ENCODE measurements around the gene KCNJ2.

KCNJ2 gene

DNA sequence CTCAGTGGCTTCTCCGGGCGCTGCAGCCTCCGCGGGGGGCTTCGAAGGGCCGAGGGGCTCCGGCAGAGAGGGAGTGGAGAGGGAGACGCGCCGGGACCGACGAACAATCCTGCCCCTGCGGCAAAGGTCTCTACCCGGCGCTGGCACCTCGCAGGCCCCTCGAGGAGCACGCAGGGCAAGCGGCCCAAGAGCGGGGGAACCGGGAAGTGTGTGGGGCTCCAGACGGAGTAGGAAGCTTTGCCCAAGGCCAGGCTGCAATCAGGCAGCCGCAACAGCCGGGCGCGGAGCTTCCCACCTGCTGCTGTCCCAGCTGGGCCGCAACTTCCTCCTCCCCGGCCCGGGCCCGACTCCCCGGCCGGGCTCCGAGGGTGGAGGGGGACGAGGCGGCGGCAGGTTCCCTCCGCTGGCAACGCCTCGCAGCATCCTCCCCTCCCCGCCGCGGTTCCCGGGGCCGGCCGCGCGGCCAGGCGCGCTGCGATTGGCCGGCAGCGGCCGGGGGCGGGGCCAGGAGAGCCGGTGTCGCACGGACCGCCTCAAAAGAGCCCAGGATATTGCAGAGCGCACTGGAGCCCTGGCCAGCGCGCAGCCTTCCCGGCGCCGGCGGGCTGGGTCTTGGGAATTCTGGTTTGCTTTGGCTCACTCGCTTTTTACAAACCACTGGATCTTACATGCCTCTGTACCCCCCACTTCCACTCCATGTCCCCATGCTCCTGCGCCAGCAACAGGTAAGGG, at the start of gene KCNJ2:
Gene KCNJ2, plus strand, starts transcription at position 556 of the 732 bp plus-strand sequence. CDS start 5,508 bp downstream, outside the sequence.
- peak; percentile 83 for DNase-seq

DNA sequence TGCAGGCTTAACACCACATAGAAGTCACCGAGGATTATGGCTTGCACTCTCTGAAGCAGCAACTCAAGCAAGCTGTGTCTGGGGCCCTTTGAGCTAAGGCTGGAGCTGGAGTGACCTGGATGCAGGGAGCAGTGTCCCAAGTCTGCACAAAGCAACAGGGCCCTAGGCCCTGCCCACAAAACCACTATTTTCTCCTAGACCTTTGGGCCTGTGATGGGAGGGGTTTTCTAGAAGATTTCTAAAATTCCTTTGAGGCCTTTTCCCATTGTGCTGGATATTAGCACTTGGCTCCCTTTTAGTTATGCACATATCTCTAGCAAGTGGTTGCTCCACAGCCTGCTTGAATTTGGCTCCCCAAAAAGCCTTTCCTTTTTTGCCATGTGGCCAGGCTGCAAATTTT, 49.8 kb upstream of the KCNJ2 start:
- no peak for DNase-seq

DNA sequence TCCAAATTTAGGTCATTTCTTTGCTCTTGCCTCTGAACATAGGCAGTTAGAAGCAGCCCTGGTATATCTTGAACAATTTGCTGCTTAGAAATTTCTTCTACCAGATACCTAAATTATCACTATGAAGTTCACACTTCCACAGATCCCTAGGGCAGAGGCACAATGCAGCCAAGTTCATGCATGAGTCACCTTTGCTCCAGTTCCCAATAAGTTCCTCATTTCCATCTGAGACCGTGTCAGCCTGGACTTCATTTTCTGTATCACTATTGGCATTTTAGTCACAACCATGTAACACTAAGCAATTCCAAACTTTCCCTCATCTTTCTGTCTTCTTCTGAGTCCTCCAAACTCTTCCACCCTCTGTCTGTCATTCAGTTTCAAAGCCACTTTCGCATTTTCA, 49.3 kb upstream of the KCNJ2 start:
- DNase-seq, result no peak

DNA sequence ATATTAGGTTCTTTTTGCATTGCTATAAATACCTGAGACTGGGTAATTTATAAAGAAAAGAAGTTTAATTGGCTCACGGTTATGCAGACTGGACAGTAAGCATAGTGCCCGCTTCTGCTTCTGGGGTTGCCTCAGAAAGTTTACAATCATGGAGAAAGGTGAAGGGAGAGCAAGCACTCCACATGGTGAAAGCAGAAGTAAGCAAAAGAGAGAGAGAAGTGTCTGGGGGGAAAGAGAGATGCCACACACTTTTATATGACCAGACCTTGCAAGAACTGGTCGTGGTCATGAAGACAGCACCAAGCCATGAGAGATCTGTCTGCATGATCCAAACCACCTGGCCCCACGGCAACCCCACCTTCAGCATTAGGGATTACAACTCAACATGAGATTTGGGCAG, 48.9 kb upstream of the KCNJ2 start:
- peak; percentile 9 for DNase-seq

DNA sequence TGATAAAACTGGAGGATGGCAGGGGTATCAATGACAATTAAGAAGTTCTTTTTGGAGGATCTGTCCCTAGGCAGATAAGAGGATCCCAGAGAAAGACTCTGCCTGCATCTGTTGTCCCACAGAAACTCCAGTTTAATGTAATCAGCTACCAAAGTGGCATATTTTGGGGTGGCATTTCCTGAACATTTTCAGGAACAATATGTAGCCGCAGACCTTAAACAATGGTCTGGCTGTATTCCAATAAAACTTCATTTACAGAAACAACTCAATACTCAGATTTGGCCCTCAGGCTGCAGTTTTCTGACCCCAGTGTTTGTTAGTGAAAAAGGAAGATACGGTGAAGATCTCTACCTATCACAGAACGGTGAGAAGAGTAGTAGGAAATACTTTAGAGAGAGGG, 48.2 kb upstream of the KCNJ2 start:
- DNase-seq, result peak; percentile 4

DNA sequence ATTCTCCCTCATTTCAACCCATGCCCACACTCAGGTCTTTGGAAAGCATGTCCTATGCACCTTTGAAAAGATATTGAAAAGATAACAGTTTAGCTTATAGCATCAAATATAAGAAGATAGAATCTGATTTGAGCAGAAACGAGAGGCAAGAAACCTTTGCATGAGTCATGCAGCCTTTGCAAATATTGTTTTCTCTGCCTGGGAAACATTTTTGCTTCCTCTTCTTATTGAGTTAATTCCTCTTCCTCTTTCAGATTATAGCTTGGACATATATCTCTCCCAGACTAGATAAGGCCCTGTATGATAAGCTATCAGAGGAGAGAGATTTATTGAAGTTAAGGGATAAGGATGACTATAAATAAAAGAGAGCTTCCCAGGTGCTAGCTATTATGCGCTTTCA, 46.1 kb upstream of the KCNJ2 start:
- DNase-seq, result peak; percentile 17

DNA sequence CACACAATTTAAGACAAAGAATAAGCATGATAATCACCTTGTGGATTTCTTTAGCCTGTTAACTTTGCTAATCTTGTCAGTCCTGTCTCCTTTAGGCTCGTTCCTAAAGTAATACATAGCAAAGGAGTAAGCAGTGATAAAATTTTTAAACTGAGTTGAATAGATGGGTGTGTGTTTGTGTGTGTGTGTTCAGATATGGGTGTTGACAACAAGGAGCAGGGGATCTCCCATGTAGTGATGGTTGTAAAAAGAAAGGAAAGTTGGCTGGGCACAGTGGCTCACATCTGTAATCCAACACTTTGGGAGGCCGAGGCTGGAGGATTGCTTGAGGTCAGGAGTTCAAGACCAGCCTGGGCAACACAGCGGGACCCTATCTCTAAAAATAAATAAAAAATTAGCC, 44.6 kb upstream of the KCNJ2 start:
- DNase-seq, result no peak

DNA sequence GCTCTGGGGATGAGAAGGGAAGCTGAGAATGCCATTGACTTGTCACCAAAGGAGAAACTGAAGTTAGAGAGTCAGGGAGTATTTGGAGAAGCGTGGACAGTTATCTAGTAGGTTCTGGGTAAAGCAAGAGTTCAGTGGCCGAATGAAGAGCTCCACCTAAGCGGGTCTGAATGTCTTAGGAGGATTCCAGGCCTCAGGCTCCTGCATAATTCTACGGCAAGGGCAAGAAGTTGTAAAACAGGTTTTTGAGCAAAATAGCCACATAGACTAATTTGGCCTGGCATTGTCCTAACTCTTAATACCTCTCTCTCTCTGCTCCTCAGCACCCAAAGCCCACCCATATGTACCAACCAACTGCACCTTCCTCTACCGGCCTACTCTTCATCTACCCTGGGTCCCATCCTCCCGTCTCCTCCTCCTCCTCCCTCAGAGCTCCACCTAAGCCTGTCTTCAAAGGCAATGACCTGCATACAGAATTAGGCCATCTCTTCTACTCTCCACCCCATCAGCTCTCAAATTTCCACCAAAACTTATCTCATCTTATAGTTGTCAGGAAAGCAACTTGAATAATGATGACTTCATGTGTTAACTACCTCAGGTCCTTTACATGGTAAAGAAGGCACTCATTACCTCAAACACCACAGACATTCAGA, 42.0 kb upstream of the KCNJ2 start:
- DNase-seq, result no peak

DNA sequence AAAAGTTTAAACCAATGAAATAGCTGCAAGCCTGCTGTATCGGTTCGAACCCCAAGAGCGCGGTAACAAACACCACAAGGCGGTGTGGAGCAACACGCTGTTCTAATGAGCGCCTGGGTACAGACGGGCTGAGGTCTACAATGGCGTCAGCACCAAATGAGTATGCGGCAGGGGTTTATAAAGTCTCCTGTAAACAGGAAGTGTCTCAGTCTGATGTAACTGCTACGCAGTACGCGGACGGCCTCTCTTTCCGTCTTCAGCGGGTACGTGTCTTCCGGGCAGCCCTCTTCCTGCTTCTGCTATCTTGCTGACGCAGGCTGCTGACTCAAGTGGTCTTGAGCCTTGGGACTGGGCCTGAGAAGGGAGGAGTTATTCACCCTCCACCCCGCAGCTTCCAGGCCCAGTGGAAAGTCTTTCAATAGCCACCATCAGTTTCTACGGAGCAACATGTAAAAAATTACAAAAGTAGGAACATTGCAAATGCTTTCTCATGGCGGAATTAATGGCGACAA, 40.5 kb upstream of the KCNJ2 start:
- no peak for DNase-seq

DNA sequence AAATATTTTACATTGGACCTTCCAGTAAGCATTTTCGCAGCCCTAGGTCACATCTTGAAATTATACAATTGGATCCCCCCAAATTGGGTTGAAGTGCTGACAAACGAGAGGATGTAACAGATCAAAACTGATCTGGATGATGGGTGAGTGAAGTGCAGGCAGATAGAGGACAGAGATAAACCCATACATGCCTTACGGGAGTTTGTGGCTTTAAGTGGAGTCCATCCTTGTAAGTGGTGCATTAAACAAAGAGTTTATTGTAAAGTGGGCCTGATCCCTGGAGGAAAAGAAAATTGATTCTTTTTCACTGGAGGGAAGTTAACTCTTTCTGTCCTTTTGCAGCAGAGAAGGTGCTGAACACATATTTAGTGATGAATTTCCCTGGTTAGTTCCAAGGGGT, 39.0 kb upstream of the KCNJ2 start:
- DNase-seq, result no peak

DNA sequence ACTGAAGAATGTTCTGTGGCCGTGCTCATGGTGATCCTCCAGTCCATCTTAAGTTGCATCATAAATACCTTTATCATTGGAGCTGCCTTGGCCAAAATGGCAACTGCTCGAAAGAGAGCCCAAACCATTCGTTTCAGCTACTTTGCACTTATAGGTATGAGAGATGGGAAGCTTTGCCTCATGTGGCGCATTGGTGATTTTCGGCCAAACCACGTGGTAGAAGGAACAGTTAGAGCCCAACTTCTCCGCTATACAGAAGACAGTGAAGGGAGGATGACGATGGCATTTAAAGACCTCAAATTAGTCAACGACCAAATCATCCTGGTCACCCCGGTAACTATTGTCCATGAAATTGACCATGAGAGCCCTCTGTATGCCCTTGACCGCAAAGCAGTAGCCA, 36.8 kb upstream of the KCNJ2 start:
- DNase-seq, result no peak

DNA sequence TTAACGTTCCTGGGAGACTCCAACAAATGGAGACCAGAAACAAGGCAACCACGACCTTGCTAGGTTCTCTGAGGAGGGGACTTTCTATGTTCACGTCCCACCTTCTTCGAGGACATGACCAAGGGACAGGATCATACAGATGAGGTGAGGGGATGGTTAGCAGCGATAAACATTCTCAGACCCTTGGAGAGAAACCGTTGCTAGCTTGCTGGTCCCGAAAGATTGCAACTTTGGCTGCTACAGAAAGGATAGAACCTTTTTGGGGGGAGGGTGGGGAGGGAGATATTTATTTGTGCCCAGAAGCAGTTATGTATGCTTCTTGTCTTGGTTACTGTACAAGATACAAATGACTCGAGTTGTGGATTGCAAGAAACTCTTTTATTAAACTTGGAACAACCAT, 35.3 kb upstream of the KCNJ2 start:
- no peak for DNase-seq

DNA sequence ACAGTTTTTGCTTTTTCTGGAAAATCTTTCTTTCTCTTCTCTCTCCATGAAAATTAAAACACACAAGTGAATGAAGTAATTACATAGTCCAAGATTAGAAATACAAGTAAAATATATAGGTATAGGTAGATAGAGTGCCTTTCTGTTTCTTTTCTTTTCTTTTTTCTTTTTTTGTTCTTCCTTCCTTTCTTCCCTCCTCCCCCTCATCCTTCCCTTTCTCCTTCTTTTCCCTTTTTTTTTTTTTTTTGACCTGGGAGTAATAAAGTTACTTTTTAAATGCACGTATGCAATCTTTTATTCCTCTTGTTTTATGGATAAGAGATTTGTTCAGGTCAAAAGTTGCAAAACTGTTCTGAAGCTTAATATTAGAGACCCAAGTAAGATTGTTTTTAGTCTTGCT, 34.6 kb upstream of the KCNJ2 start:
- no peak for DNase-seq

DNA sequence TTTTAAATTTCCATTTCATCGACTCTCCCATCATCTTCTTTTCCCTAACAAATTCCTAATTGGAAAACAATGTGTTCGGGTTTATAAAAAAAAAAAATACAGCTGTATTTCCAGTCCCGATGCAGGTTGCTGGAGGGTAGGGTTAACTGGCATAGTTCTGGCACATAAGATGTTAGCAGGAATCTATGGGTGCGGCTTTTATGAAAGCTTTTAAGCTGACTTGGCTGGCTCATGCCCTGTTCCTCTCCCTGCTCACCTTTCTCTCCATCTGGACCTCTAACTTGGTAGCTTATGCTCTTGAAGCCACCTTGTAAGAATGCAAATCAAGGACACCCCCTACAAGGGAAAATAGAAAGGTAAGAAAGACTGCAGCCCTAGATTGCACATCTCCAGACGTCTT, 33.2 kb upstream of the KCNJ2 start:
- DNase-seq, result no peak

DNA sequence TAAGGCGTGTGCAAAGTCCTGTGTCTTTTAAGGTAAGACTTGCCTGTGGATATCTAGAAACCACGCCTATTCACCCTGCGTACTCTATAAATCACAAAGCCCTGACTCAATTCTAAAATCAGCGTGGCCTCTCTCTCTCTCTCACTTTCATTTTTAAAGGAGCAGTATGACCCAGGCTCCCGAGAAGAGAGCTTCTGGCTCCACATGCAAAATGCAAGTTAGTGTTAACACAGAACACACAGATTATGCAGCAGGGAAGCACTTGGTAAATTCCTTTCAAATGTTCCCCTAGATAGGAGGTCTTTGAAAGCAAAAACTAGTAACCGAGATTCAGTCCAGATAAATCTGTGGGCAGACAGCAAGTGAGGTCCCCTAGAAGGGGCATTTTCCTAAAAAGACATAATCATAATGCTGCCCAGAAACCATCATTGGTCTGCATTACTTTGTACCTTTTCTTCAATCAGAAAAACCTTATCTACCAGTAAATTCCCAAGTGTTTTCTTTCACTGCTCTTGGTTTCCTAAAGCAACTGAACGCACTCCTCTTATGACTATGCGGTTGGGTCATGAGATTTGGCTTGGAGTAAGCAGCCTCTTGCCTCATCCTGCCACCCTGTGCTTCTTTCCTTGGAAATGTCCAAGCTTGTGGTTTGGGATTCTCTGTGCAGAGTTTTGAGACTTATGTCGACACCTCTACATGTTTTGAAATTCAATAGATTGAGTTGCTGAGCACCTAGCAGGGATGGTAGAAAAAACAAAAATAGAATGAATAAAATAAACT, 31.7 kb upstream of the KCNJ2 start:
- DNase-seq, result no peak

DNA sequence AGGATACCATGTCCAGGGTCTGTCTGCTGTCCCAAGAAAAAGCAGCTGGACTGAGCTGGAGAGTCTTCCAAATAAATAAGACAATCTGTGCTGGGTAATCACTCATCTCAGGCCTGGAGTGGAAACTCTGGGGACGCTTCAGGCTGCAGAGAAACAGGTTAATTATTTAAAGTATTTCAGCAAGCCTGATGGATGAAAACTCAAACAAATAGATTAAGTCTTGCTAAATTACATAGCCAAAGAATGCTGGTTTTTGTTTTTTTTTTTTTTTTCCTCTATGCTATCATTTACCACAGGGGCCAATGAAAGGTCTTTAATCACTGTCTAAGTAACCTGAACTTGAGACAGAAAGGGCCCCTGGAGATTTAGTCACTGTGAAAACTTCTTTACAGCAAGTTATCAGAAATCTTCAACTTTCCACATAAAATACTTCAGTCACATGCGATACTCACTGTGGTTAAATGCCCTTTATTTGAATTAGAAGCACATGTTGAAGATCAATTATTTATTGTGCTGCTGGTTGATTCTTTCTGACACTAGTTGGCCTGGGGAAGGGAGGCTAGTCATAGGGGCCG, 31.0 kb upstream of the KCNJ2 start:
- DNase-seq, result no peak

DNA sequence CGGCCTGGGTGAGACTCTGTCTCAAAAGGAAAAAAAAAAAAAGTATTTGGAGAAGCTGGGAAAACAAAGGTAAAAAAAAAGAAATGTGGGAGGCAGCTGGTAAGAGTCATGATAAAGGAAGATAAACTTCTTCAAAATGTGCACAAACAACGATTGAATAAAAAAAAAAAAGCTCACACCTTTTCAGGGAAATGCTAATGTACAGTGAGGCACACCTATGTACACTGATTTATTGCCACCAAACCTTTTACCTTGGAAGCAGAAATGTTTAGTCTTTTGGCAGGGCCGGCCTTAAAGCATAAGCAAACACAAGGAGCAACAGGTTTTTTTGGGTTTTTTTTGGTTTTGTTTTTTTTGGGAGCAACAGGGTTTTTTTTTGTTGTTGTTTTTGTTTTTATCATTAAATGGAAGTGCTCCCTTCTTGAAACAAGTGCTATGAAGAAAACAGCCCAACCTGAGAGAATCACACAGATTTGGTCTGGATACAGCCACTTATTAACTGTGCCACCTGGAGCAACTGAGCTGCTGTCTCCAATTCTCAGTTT, 29.8 kb upstream of the KCNJ2 start:
- no peak for DNase-seq

DNA sequence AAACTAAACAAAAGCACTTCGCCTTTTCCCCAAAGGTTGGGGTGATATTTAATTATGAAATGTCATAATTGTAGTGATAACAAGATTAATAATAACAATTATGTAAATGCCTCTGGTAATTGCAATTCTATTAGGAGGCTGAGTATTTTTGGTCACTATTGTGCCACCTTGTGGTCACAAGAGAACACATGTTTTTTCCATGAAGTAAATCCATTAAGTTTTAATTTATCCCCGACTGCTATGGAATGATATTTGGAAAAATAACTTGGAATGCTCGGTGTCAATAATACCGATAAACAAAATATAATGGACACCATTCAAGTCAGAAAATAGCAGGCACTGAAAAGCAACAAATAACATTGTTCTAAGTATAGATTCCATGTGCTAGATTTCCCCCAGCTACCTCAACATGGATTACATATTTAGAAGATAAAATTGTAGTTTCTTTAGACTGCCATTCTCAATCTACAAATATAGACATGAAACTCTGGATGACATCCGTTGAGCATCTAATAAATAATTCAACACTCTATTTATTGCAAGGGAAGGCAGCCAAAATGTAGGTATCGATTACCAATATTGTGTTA, 25.0 kb upstream of the KCNJ2 start:
- peak; percentile 56 for DNase-seq

DNA sequence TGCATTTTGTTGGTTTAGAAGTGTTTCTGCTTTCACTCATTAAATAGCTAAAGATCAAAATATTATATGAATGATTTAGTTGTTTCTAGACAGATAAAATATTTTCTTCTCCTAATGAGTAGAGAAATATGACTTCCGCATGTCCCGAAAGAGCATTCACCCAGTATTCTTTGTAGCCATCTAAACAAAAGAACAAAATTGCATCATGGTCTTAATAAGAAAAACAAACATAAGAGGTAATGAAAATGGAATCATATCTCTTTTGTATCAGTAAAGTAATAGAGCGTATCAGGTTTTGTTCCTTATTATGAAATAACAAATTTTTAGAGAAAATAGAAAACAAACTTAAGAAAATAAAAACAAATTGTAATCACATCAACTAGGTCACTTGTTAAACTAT, 16.1 kb upstream of the KCNJ2 start:
- no peak for DNase-seq

DNA sequence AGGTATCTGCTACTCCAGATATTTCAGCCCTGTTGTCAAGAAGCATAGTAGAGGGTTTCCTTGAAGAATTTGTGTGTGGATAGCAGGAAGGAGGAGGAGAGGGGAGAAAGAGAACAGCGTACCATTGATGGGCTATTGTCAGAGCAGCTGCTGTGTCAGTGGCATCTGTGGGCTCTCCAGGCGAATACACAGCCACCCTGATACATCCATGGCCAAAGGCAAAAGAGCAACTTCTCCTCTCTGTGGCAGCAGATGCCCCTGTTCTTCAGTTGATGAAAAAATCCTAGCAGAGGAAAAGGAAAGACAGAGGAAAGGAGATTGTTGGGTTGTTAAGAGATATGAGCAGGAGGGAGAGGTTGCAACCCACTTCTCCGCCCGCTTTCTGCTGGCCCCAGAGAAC, 12.2 kb upstream of the KCNJ2 start:
- no peak for DNase-seq

DNA sequence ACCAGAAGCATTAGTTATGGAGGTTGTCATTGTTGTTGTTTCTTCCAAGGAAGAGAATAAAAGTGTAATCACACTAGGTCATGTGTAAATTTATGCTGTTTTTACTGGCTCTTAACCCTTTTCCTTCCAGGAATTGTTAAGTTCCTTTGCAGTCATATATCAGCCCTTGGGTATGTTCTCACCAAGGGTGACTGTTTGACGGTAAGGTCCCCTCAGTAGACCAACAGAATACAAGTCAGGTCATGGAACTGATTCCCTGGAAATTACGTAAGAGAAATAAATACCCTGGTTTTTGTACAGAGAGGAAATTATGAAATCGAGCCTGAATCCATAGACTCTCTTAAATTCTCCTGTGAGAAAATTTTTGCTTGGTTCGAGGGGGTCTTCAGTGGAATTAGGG, 11.2 kb upstream of the KCNJ2 start:
- no peak for DNase-seq

DNA sequence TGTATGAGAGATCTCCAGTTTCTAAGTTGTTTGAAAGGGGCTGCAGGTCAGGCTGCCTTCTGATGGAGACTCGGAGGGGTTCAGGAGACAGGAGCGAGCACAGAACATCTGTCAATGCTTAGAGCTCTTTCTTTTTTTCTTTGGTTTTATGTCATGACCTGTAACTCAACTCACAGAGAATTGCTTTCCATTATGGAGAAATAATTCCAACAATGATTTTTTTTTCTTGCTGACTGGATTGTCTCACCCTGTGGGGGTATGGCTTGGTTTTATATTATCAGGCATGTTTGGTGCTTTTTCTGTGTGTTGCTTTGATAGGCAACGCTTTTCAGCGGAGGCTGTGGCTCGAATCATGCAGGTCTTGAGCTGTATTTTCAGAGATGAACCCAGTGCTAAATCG, 10.7 kb upstream of the KCNJ2 start:
- DNase-seq, result no peak

DNA sequence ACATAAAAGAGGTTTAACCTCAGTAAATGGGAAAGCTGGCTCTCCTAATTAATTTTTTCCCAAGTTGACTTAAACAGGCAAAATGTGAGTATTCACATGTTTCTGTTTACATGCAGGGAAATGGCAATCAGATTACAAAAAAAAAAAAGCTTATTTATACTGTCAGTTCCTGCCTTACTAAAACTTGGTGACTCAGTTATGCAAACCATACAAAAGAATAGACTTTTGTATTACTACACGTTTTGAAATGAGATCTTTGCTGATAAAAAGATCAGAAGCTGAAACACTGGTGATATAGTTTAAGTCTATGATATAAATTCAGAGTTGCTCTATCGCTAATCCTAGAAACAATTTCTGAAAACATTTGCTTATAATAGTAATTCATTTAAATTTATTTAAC, 9.4 kb upstream of the KCNJ2 start:
- DNase-seq, result no peak
